Hepatocyte (in vitro differentiated cells): Measurements from ENCODE around the gene PRRT4. TPM values are rescaled to one million over a fixed set of nuclear protein-coding genes. Genes with fewer than 3 reads are reported as not detected.

Experiments
- DNase-seq: peaks from one replicate; pipeline ENCODE4 v3.0.0-alpha.2; 2016; ENCODE audit warnings: low spot score
- H2AFZ ChIP-seq: fragments of 200-600 bp; sonication (generic); 2 replicates; pipeline ENCODE4 v1.6.0; 2016; ENCODE audit warnings: antibody characterized with exemption, mild to moderate bottlenecking
- H3K27ac ChIP-seq: fragments of 200-600 bp; sonication (generic); 2 replicates; pipeline ENCODE4 v1.5.1; 2016; ENCODE audit warnings: mild to moderate bottlenecking
- H3K27me3 ChIP-seq: fragments of 200-600 bp; sonication (generic); 2 replicates; pipeline ENCODE4 v1.6.1; 2016
- H3K36me3 ChIP-seq: fragments of 200-600 bp; sonication (generic); replicated peaks from 2 replicates; pipeline ENCODE4 v1.5.1; 2016; ENCODE audit warnings: low read depth; ENCODE audit not compliant: insufficient read depth
- H3K4me1 ChIP-seq: fragments of 200-600 bp; sonication (generic); 2 replicates; pipeline ENCODE4 v1.5.1; 2016; ENCODE audit warnings: mild to moderate bottlenecking, moderate library complexity; ENCODE audit not compliant: insufficient read depth
- H3K4me2 ChIP-seq: fragments of 200-600 bp; sonication (generic); 2 replicates; pipeline ENCODE4 v1.6.0; 2016
- H3K4me3 ChIP-seq: fragments of 200-600 bp; sonication (generic); 2 replicates; pipeline ENCODE4 v1.5.1; 2016; ENCODE audit warnings: mild to moderate bottlenecking
- H3K79me2 ChIP-seq: fragments of 200-600 bp; sonication (generic); 2 replicates; pipeline ENCODE4 v1.6.0; 2017; ENCODE audit warnings: mild to moderate bottlenecking
- H3K9me2 ChIP-seq: fragments of 200-600 bp; sonication (generic); replicated peaks from 2 replicates; pipeline ENCODE4 v1.6.0; 2017; ENCODE audit warnings: mild to moderate bottlenecking; ENCODE audit not compliant: insufficient read depth
- H3K9me3 ChIP-seq: fragments of 200-600 bp; sonication (generic); 2 replicates; pipeline ENCODE4 v1.5.1; 2016; ENCODE audit warnings: low read depth, mild to moderate bottlenecking
- H4K20me1 ChIP-seq: fragments of 200-600 bp; sonication (generic); 2 replicates; pipeline ENCODE4 v1.6.0; 2016; ENCODE audit warnings: mild to moderate bottlenecking; ENCODE audit not compliant: insufficient read depth, poor library complexity, severe bottlenecking
- CTCF ChIP-seq: fragments of 200-600 bp; sonication (generic); IDR thresholded peaks from 2 replicates; pipeline ENCODE4 v1.5.1; 2016; ENCODE audit warnings: antibody characterized with exemption, mild to moderate bottlenecking; ENCODE audit not compliant: poor library complexity
- EZH2 ChIP-seq: fragments of 200-600 bp; sonication (generic); IDR thresholded peaks from 2 replicates; pipeline ENCODE4 v1.6.1; 2016; ENCODE audit warnings: antibody characterized with exemption, mild to moderate bottlenecking, borderline replicate concordance
- EZH2phosphoT487 ChIP-seq: fragments of 200-600 bp; sonication (generic); IDR thresholded peaks from one replicate; pipeline ENCODE4 v1.6.1; 2018; ENCODE audit warnings: antibody characterized with exemption, mild to moderate bottlenecking, low read depth, moderate library complexity; ENCODE audit not compliant: unreplicated experiment, severe bottlenecking
- WGBS: methylation state at CpG from one replicate; pipeline ENCODE4 v1.1.6; 2016; ENCODE audit warnings: low lambda C conversion rate; ENCODE audit errors: missing lambda C conversion rate; 5-methylcytosine and 5-hydroxymethylcytosine counted together
- polyA plus RNA-seq: library from polyadenylated mRNA; unstranded; fragments of >200 nt; fragmentation: Nextera tagmentation; extraction: Ambion mirVana; gene quantifications from 2 replicates; pipeline ENCODE4 v1.2.1, GENCODE V29; 2016
- total RNA-seq: library from RNA; depleted of rRNA; stranded (reverse); fragments of >200 nt; gene quantifications from 2 replicates; pipeline ENCODE4 v1.2.3, GENCODE V29; 2014

PRRT4 gene
- total and polyA plus RNA-seq, 2 experiments from 2014 or later, result 2.2 to 4.1 TPM

- DNase-seq, result no peak
- TF ChIP-seq EZH2, result no peak
- TF ChIP-seq CTCF, result no peak
- TF ChIP-seq EZH2phosphoT487, result no peak
- no peaks in the 10 kb centered on the region for H3K9me2 ChIP-seq
- H2AFZ ChIP-seq, result peak overlapping the region; percentile 76
- no peak overlapping the region for H3K4me3 ChIP-seq
- no peaks in the 10 kb centered on the region for H3K36me3 ChIP-seq
- peak overlapping the region; percentile 94 for H3K4me2 ChIP-seq
- peaks cover 35% of the 10 kb centered on the region for H3K79me2 ChIP-seq
- H3K4me1 ChIP-seq, result peaks cover 15% of the 10 kb centered on the region
- H3K27me3 ChIP-seq, result peaks cover 4% of the 10 kb centered on the region
- 93% methylated on average over 5 of the region's 5 CpGs for WGBS
- H3K27ac ChIP-seq, result no peak overlapping the region
- peaks cover 6% of the 10 kb centered on the region for H4K20me1 ChIP-seq
- H3K9me3 ChIP-seq, result no peaks in the 10 kb centered on the region
These were observed 17.1 kb downstream of the PRRT4 start for GRCh38 chr7:128344431-128344774.

GRCh38 chr7:128343554-128344430, 17.7 kb downstream of the PRRT4 start, which contains the start of gene RBM28:
RBM28 (minus strand) TSS chr7:128343908; CDS start chr7:128343793, 115 bp downstream.
- Histone ChIP-seq H3K79me2 (peaks cover 36% of the 10 kb centered on the region), H3K9me2 (no peaks in the 10 kb centered on the region), H3K36me3 (no peaks in the 10 kb centered on the region), H3K4me2 (peak within 1 kb of the TSS; percentile 94), H4K20me1 (peaks cover 6% of the 10 kb centered on the region), H3K9me3 (no peaks in the 10 kb centered on the region), H3K4me3 (peak within 1 kb of the TSS; percentile 80), H3K27ac (peak within 1 kb of the TSS; percentile 92), H3K27me3 (no peaks in the 10 kb centered on the region), H2AFZ (peak within 1 kb of the TSS; percentile 88), H3K4me1 (peaks cover 15% of the 10 kb centered on the region)
- WGBS, result 15% methylated on average over 49 of the region's 49 CpGs
- TF ChIP-seq EZH2, result no peak
- no peak for TF ChIP-seq EZH2phosphoT487
- TF ChIP-seq CTCF, result no peak
- peak; percentile 95 for DNase-seq

GRCh38 chr7:128341733-128342132, 19.8 kb downstream of the PRRT4 start:
- H3K36me3 ChIP-seq, result no peaks in the 10 kb centered on the region
- 91% methylated on average over 6 of the region's 6 CpGs for WGBS
- no peaks in the 10 kb centered on the region for H3K9me3 ChIP-seq
- H3K4me3 ChIP-seq, result no peak overlapping the region
- no peaks in the 10 kb centered on the region for H3K27me3 ChIP-seq
- TF ChIP-seq EZH2, result no peak
- no peak for DNase-seq
- H3K4me1 ChIP-seq, result peaks cover 15% of the 10 kb centered on the region
- no peak overlapping the region for H3K27ac ChIP-seq
- H2AFZ ChIP-seq, result no peak overlapping the region
- H3K4me2 ChIP-seq, result peak overlapping the region; percentile 94
- H3K9me2 ChIP-seq, result no peaks in the 10 kb centered on the region
- H3K79me2 ChIP-seq, result peaks cover 36% of the 10 kb centered on the region
- peaks cover 6% of the 10 kb centered on the region for H4K20me1 ChIP-seq

- no peak overlapping the region for H3K27ac ChIP-seq
- no peaks in the 10 kb centered on the region for H3K4me1 ChIP-seq
- no peaks in the 10 kb centered on the region for H4K20me1 ChIP-seq
- no peak overlapping the region for H2AFZ ChIP-seq
- H3K27me3 ChIP-seq, result no peaks in the 10 kb centered on the region
- no peaks in the 10 kb centered on the region for H3K9me3 ChIP-seq
- H3K4me3 ChIP-seq, result no peak overlapping the region
- peaks cover 10% of the 10 kb centered on the region for H3K79me2 ChIP-seq
- H3K4me2 ChIP-seq, result no peak overlapping the region
- no peak for DNase-seq
- H3K9me2 ChIP-seq, result no peaks in the 10 kb centered on the region
- 99% methylated on average over 3 of the region's 3 CpGs for WGBS
- TF ChIP-seq CTCF (no peak), EZH2phosphoT487 (no peak), EZH2 (no peak)
- no peaks in the 10 kb centered on the region for H3K36me3 ChIP-seq
These were observed 25.8 kb downstream of the PRRT4 start for GRCh38 chr7:128335730-128336129.
